Measurements from ENCODE around the gene COP1.

The COP1 gene

DNA sequence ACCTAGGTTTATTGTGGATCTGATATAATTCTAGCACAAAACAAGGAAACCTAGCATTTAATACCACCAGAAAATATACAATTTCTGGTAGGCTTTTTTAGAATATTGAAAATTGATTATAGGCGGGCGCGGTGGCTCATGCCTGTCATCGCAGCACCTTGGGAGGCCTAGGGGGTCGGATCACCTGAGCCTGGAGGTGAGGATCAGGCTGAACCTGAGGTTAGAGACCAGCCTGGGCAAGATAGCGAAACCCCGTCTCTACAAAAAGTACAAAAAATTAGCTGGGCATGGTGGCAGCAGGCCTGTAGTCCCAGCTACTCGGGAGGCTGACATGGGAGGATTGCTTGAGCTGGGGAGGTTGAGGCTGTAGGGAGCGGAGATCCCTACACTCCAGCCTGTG is 948 bp upstream of the COP1 start:
- TF ChIP-seq GATA3 (IDR thresholded peaks at IDR 0.05; ENCODE audit: low read depth, low read length) = no peak
- no peak for TF ChIP-seq GATA2 (IDR thresholded peaks at IDR 0.05; ENCODE audit: low read depth, low read length)

DNA sequence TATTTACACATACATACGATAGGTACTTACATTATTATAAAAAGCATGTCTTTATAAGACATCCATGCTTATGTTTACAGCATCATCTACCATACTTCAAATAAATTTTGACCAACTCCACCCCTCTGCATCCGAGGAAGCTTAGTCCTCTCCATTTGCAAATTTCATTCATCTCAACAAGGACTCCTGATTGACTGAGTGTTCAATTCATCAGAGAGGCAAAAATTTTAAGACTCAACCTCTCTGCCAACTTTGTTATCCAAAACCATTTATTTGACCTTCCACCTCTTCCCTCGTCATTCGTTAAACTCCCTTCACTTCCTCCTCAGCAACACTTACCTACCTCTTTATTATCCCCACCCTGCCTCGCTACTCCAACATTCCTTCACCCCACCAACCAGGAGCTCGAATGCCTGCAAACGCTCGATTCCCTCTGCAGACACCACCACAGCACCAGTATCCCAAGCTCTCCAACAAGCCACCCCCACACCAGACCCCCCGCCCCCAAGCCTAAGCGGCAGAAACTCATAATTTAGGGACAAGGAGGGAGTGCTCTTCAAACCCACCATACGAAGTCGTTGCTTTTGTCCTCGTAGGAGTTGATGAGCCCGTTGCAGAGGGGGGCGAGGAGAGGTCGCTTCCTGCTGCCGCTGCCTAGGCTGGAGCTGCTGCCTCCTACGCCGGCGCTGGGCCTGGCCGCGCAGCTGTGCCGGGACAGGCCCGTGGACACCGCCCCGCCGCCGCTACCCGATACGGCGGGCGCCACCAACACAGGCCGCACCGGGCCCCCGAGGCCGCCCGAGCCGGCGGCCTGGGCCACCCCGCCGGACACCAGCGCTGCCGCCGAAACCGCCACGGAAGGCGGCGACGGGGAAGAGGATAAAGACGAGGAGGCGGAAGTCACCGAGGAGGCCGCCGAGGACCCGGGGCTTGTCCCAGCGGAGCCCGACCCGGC is 803 bp downstream of the COP1 start:
- TF ChIP-seq GATA2 (IDR thresholded peaks at IDR 0.05; ENCODE audit: low read depth, low read length) (no peak), GATA3 (IDR thresholded peaks at IDR 0.05; ENCODE audit: low read depth, low read length) (no peak)

DNA sequence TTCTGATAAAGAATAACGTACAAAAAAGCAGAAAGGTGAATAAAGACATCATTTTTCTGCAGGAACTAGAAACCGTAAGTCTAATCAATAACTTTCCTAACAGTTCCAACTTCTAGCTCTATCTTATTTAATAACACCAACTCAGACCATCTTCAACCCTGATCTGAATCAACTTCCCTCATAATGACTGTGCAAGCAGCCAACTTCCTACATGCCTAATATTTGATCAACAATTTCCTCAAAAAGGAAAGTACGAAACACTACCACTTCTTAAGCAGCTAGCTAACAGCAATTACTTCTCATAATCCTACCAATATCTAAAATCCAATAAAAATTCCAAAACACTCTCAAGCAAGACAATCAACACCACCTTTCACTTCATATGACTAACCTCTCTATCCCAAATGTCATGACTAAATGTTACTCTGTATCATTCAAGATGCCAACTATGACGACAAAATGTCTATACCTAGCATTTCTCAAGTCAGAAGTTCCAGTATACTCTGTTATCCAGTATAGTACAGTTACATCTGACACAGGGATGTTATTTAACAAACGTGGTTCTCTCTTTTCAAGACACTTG is 1.7 kb downstream of the COP1 start:
- TF ChIP-seq GATA2 (IDR thresholded peaks at IDR 0.05; ENCODE audit: low read depth, low read length) = no peak
- no peak for TF ChIP-seq GATA3 (IDR thresholded peaks at IDR 0.05; ENCODE audit: low read depth, low read length)

DNA sequence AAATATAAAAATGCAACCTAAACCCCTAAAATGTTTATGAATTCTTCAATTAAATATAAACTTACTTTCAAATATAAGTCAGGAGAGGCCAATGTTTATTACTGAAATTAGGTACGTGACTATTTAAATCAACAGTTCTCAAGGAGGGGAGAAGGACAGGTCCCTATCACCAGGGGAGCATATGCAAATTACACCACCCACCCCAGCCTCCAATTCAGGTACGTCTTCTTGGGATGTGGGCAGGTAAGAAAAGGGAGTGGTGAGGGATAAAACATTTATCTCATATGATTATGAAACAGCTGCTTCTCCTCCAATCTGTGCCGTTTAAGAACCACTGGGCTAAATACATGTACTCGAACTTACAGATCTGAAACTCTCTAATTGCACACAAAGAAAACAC is 3.4 kb downstream of the COP1 start:
- TF ChIP-seq GATA3 (IDR thresholded peaks at IDR 0.05; ENCODE audit: low read depth, low read length) = no peak
- TF ChIP-seq GATA2 (IDR thresholded peaks at IDR 0.05; ENCODE audit: low read depth, low read length) = no peak

DNA sequence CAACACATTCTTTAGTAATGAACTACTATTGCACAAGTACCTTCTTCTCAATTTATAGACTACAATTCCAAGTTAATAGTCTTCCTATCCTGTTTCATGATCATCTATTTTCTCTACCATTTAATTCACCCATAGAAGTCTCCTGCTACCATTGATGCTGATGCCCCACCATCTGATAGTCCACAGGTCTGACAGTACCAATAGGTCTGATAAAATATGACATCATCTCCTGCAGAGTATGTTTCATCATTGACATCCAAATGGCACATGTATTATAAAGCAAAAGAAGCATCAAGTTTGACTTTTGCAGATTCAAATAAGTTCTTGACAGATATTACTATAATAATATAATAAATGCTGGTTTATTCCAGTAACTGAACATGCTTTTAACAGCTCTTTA is 5.5 kb downstream of the COP1 start:
- TF ChIP-seq GATA3 (IDR thresholded peaks at IDR 0.05; ENCODE audit: low read depth, low read length) (no peak), GATA2 (IDR thresholded peaks at IDR 0.05; ENCODE audit: low read depth, low read length) (no peak)

DNA sequence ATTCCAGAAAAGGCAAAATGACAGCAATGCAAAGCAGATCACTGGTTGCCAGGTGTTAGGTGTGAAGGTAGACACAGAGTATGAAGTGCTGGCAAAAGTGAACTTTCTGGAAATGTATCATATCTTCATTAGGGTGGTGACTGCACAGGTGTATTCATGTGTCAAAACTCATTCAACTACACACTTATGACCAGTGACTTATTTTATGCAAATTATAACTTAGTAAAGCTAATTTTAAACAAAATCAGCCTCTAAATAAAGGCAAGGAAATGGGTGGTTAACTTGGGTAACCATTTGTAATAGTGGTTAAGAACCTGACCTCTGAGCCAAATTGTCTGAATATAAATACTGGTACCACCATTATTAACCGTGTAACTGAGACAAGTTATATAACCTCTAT is 7.4 kb downstream of the COP1 start:
- TF ChIP-seq GATA3 (IDR thresholded peaks at IDR 0.05; ENCODE audit: low read depth, low read length) = no peak
- TF ChIP-seq GATA2 (IDR thresholded peaks at IDR 0.05; ENCODE audit: low read depth, low read length) = no peak

DNA sequence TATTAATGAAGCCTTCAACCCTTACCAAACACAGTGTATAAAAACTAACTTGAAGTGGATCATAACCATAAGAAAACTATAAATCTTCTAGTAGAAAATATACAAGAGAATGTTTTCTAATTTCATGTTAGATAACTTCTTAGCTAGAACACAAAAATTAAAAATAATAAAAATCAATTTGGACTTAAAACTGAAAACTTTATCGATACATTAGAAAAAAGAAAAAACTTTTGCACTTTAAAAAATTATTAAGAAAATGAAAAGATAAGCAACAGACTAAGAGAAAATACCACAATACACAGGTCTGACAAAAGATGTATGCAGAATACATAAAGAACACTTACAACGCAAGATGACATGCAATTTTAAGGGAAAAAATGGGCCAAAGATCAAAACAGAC is 8.7 kb downstream of the COP1 start:
- TF ChIP-seq GATA2 (IDR thresholded peaks at IDR 0.05; ENCODE audit: low read depth, low read length) = no peak
- TF ChIP-seq GATA3 (IDR thresholded peaks at IDR 0.05; ENCODE audit: low read depth, low read length) = no peak

DNA sequence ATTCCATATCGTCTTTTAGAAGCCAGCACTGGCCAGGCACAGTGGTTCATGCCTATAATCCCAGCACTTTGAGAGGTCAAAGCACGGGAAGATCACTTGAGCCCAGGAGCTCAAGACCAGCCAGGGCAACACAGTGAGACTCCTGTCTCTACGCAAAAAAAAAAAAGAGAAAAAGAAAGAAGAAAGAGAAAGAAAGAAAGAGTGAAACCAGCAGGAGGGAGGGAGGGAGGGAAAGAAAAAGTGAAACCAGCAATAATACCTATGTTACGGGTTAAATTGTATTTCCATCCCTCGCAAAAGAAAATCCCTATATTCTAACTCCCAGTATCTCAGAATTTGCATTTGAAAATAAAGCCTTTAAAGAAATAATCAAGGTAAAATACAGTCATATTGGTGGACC is 10.4 kb downstream of the COP1 start:
- no peak for TF ChIP-seq GATA3 (IDR thresholded peaks at IDR 0.05; ENCODE audit: low read depth, low read length)
- TF ChIP-seq GATA2 (IDR thresholded peaks at IDR 0.05; ENCODE audit: low read depth, low read length) = no peak

DNA sequence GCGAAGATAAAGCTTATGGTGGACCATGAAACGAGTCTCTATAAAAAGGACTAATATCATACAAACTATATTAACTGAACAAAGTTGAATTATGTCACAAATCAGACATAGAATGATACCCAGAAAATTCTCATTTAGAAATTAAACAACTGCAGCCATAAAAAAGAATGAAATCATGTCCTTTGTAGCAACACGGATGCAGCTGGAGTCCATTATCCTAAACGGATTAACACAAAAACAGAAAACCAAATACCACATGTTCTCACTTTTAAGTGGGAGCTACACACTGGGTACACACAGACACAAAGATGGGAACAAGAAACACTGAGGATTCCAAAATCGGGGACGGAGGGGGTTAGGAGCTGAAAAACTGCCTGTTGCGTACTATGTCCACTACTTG is 11.5 kb downstream of the COP1 start:
- no peak for TF ChIP-seq GATA2 (IDR thresholded peaks at IDR 0.05; ENCODE audit: low read depth, low read length)
- TF ChIP-seq GATA3 (IDR thresholded peaks at IDR 0.05; ENCODE audit: low read depth, low read length) = no peak

DNA sequence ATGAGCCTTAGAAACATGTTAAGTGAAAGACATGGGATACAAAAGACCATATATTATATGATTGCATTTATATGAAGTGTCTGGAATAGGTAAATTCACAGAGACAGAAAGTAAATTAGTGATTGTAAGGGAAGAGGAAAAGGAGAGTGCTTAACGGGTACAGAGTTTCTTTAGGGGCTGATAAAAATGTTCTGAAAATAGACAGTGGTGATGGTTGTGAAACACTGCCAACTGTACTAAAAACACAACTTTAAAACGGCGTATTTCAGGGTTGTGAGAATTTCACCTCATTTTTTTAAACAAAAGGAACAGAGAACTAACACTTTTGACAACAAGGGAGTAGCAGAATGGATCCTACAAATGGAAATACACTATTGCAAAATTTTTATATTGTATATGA is 13.4 kb downstream of the COP1 start:
- TF ChIP-seq GATA3 (IDR thresholded peaks at IDR 0.05; ENCODE audit: low read depth, low read length) (no peak), GATA2 (IDR thresholded peaks at IDR 0.05; ENCODE audit: low read depth, low read length) (no peak)

DNA sequence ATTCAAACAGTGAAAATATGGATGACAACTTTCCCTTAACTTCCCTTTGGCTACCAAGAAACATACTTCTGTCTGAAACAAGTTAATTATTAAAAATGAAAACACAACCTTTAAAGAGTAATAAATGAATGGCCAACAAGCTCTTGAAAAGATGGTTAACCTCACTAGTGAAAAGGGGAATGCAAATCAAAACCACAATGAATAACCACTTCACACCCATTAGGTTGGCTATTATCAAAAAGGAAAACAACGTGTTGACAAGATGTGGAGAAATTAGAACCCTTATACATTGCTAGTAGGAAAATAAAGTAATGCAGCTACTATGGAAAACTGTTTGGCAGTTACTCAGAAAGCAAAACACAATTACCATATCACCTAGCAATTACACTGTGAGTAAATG is 14.1 kb downstream of the COP1 start:
- TF ChIP-seq GATA3 (IDR thresholded peaks at IDR 0.05; ENCODE audit: low read depth, low read length) = no peak
- TF ChIP-seq GATA2 (IDR thresholded peaks at IDR 0.05; ENCODE audit: low read depth, low read length) = no peak

DNA sequence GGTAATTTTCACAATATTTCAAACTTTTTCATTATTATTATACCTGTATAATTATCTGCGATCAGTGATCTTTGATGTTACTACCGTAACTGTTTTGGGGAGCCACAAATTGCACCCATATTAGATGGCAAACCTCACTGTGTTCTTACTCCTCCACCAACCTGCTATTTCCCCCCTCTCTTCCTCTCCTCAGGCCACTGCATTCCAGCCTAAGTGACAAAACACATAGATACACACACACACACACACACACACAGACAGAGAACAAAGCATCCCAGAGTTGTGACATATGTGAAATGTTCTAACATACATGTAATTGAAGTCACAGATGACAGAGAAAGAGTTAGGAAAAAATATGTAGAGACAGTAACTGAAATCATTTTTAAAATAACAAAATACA is 18.5 kb downstream of the COP1 start:
- no peak for TF ChIP-seq GATA2 (IDR thresholded peaks at IDR 0.05; ENCODE audit: low read depth, low read length)
- no peak for TF ChIP-seq GATA3 (IDR thresholded peaks at IDR 0.05; ENCODE audit: low read depth, low read length)

DNA sequence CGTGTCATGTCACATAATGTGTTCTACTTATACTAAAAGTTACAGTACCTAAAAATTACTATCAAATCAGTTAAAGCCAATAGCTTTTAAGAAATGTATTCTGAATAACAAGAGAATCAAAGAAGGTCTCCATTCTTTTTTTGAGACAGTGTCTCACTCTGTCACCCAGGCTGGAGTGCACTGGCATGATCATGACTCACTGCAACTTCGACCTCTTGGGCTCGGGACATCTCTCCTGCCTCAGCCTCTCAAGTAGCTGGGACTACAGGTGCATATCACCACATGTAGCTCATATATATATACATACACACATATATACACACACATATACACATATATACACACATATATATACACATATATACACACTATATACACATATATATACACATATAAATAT is 20.1 kb downstream of the COP1 start:
- no peak for TF ChIP-seq GATA2 (IDR thresholded peaks at IDR 0.05; ENCODE audit: low read depth, low read length)
- no peak for TF ChIP-seq GATA3 (IDR thresholded peaks at IDR 0.05; ENCODE audit: low read depth, low read length)

DNA sequence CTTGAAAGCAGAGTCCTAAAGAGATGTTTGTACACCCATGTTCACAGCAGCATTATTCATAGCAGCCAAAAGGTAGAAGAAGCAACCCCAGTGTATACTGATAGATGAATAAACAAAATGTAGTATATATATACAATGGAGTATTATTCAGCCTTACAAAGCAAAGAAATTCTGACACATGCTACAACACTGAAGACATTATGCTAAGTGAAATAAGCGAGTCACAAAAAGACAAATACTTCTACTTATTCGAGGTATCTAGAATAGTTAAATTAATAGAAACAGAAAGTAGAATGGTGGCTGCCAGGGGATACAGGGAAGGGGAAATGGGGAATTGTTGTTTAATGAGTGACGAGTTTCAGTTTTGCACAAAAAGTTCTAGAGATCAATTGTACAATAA is 23.5 kb downstream of the COP1 start:
- TF ChIP-seq GATA2 (IDR thresholded peaks at IDR 0.05; ENCODE audit: low read depth, low read length) = no peak
- TF ChIP-seq GATA3 (IDR thresholded peaks at IDR 0.05; ENCODE audit: low read depth, low read length) = no peak

DNA sequence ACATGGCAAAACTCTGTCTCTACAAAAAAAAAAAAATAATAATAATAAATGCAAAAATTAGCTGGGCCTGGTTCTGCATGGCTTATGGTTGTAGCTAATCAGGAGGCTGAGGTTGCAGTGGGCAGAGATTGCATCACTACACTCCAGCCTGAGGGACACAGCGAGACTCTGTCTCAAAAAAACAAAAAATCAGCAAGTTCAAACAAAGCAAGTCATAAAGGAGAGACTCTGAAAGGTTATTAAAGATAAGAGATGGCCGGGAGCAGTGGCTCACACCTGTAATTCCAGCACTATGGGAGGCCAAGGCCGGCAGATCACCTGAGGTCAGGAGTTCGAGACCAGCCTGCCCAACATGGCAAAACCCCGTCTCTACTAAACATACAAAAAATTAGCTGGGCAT is 28.8 kb downstream of the COP1 start:
- no peak for TF ChIP-seq GATA3 (IDR thresholded peaks at IDR 0.05; ENCODE audit: low read depth, low read length)
- TF ChIP-seq GATA2 (IDR thresholded peaks at IDR 0.05; ENCODE audit: low read depth, low read length) = peak; percentile 58; the same call in 1 of the 2 replicates
